C4-2B (cell line): ENCODE data around the gene BTG1.

Experiments used
- H3K27ac ChIP-seq: fragments of 450-650 bp; 2 replicates; pipeline ENCODE4 v1.5.1; 2017
- ZFX ChIP-seq: fragments of 450-650 bp; IDR thresholded peaks from 2 replicates; pipeline ENCODE4 v1.6.1; 2017
- TF ChIP-seq, protein P1 (sequence below): fragments of 450-650 bp; conservative IDR thresholded peaks from 2 replicates; pipeline ENCODE4 v1.5.1; 2017; ENCODE audit warnings: mild to moderate bottlenecking

BTG1 gene, protein sequence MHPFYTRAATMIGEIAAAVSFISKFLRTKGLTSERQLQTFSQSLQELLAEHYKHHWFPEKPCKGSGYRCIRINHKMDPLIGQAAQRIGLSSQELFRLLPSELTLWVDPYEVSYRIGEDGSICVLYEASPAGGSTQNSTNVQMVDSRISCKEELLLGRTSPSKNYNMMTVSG

DNA sequence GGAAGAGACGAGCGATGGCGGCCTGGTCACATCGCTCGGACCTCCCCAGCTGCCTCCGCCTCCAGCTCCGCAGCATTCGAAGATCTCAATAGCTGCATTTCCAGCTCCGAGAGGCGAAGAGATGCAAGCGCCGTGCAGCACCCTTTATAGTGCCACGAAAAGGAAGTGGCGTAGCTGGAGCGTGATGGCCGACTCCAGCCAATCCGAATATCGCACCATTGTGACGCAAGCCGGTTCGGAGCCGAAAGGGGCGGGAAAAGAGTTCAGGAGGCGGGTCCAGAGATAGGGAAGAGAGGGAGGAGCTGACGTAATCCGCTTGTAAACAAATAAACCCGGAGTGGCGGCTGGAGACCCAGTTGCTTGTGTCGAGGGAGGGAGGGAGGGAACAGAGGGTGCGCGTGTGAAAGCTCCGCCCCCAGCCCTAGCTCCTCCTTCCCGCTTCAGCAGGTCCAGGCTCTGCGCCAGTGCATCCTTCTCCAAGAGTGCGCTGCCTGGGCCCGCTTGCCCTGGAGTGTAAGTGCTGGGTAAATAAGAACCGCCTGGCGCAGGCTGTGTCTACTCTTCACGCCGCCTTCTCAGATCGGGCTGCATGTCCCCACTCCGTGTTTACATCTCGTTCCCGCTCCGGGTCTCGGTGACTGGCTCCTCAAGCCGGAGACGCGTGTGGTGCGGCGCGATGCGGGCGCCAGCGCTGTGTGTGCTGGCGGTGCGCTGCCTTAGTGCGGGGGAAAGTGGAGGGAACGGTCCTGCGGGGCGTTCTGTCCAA is at the start of gene BTG1:
Gene BTG1 (minus strand): TSS at position 116 of the 766 bp plus-strand sequence. CDS start 311 bp downstream, outside the sequence.
- TF ChIP-seq ZFX: no peak
- TF ChIP-seq, protein P1, sequence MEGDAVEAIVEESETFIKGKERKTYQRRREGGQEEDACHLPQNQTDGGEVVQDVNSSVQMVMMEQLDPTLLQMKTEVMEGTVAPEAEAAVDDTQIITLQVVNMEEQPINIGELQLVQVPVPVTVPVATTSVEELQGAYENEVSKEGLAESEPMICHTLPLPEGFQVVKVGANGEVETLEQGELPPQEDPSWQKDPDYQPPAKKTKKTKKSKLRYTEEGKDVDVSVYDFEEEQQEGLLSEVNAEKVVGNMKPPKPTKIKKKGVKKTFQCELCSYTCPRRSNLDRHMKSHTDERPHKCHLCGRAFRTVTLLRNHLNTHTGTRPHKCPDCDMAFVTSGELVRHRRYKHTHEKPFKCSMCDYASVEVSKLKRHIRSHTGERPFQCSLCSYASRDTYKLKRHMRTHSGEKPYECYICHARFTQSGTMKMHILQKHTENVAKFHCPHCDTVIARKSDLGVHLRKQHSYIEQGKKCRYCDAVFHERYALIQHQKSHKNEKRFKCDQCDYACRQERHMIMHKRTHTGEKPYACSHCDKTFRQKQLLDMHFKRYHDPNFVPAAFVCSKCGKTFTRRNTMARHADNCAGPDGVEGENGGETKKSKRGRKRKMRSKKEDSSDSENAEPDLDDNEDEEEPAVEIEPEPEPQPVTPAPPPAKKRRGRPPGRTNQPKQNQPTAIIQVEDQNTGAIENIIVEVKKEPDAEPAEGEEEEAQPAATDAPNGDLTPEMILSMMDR: no peak
- H3K27ac ChIP-seq: peak within 1 kb of the TSS; percentile 97

DNA sequence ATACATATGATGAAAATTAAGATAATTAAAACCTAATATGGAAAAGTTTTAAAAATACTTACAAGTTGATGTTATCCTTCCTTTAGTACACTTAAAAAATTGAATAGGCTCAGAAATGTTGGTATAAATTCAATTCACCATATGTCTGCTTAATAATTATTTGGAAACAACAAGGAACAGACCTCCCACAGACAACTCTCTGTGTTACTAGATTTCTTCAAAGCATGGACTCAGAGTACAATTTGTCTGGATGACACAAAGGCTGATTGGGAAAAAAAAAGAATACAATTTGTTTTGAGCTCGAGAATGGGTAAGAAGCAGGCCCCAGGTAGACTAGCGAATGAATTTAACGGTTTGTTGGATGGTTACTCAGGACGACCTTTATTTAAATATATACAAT is 48.9 kb upstream of the BTG1 start:
- no peak overlapping the region for H3K27ac ChIP-seq
- TF ChIP-seq, protein P1: no peak
- TF ChIP-seq ZFX: no peak

DNA sequence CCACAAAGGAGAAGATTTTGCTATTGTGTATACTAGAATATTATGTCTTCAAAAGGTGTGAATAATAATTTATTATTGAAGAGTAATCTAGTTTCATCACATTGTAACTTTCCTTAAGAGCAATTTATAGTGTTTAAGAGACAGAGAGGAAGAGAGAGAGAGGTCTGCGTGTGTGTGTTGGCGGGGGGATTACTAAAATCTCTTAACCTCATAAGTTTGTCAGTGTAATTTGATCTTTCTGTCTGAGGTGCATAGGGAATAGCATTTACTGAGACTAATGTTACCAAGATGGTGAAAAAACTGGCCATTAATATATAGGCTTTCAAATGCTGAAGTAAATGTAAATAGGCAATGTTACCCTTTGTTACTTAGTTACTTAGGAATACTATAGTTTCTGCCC is 48.2 kb upstream of the BTG1 start:
- TF ChIP-seq, protein P1: no peak
- no peak for TF ChIP-seq ZFX
- no peak overlapping the region for H3K27ac ChIP-seq

DNA sequence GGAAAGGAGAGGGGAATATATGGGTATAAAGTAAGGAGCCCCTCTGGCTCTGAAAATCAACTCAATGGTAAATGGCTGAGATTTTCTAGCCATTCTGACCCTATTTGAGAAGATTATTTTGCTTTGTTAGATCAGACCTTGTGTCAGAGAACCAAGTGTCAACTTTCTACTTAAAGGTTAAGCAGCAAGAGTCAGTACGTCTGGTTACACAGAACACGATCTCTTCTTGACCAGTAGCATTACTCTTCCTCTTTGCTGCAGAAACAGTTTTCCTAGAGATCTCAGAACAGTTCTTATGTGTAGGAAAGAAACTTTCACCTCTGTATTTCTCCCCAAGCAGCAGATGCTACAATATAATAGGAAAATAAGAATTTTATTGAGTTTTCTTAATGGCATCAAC is 47.4 kb upstream of the BTG1 start:
- TF ChIP-seq ZFX: no peak
- TF ChIP-seq, protein P1: no peak
- H3K27ac ChIP-seq: no peak overlapping the region

DNA sequence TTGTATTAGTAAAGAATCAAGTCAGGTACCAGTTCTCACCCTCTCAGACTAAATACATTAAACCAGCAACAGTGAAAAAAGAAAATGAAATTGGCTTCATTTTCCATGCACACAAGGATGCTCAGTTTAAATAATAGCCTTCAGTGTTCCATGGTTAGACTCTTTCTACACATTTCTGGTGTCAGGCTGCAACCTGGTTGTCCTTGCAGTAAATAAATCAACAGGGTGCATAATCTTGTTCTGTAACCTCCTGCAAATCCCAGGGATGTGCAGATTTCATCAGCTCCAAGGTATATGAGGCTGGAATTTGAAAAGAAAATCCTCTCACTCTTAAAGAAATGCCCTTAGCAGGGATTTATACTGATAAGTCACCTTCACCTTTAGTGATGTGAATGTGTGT is 46.7 kb upstream of the BTG1 start:
- H3K27ac ChIP-seq: no peak overlapping the region
- TF ChIP-seq ZFX: no peak
- TF ChIP-seq, protein P1: no peak

DNA sequence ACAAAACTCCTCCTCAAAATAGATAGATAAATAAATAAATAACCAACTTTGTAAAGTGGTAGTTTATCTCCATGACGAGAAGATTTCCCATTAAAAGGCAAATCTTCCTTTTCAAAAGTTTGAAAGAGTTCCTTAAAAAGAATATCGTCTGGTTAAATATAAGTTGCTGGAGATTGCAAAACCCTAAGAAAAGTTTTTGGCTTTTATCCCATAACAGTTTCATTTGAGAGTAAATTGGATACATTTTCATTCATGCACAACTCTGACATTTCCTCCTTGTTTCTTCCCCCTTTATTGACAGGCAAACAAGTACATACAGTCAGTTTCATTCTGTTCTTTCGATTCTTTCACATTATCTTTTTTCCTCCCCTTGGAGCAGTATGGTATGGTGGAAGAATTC is 45.4 kb upstream of the BTG1 start:
- no peak overlapping the region for H3K27ac ChIP-seq

More for the DNA sequence above, 45.4 kb upstream of the BTG1 start:
- TF ChIP-seq, protein P1: no peak
- no peak for TF ChIP-seq ZFX
